ENCODE data around the gene JAKMIP1. TPM values are rescaled to one million over a fixed set of nuclear protein-coding genes. Genes with fewer than 3 reads are reported as not detected.

Gene JAKMIP1
- total RNA-seq, 1 donor from 2014 or later: not detected

GRCh38 chr4:6054162-6054922 is 146.0 kb downstream of the JAKMIP1 start:
- no peak for DNase-seq (ENCODE audit: low spot score in 2 of 2, unreplicated experiment in 2 of 2)
- Mint-ChIP-seq H3K9me3 (peaks cover 9% of the 10 kb centered on the region), H3K27me3 (ENCODE audit: low read depth) (peaks cover 23% of the 10 kb centered on the region), H3K4me1 (no peaks in the 10 kb centered on the region), H3K36me3 (no peaks in the 10 kb centered on the region), H3K27ac (no peak overlapping the region), H3K4me3 (no peak overlapping the region)
- no peak for TF ChIP-seq CTCF (IDR thresholded peaks at IDR 0.05; ENCODE audit: unreplicated experiment)

GRCh38 chr4:6052679-6053078 is 147.7 kb downstream of the JAKMIP1 start:
- Mint-ChIP-seq H3K36me3 (no peaks in the 10 kb centered on the region), H3K27me3 (ENCODE audit: low read depth) (peaks cover 36% of the 10 kb centered on the region), H3K27ac (no peak overlapping the region), H3K9me3 (no peaks in the 10 kb centered on the region), H3K4me3 (no peak overlapping the region), H3K4me1 (no peaks in the 10 kb centered on the region)
- TF ChIP-seq CTCF (IDR thresholded peaks at IDR 0.05; ENCODE audit: unreplicated experiment): no peak
- no peak for DNase-seq (ENCODE audit: low spot score in 2 of 2, unreplicated experiment in 2 of 2)

- Mint-ChIP-seq H3K27me3 (ENCODE audit: low read depth) (peaks cover 45% of the 10 kb centered on the region), H3K4me1 (no peaks in the 10 kb centered on the region), H3K9me3 (no peaks in the 10 kb centered on the region), H3K27ac (no peak overlapping the region), H3K4me3 (no peak overlapping the region), H3K36me3 (no peaks in the 10 kb centered on the region)
- no peak for DNase-seq (ENCODE audit: low spot score in 2 of 2, unreplicated experiment in 2 of 2)
- TF ChIP-seq CTCF (IDR thresholded peaks at IDR 0.05; ENCODE audit: unreplicated experiment): no peak
Observed at GRCh38 chr4:6050551-6050950, 149.8 kb downstream of the JAKMIP1 start.

GRCh38 chr4:6049985-6050384 is 150.4 kb downstream of the JAKMIP1 start:
- no peak overlapping the region for H3K4me3 Mint-ChIP-seq
- H3K36me3 Mint-ChIP-seq: no peaks in the 10 kb centered on the region
- peaks cover 49% of the 10 kb centered on the region for H3K27me3 Mint-ChIP-seq (ENCODE audit: low read depth)
- no peak overlapping the region for H3K27ac Mint-ChIP-seq
- no peak for DNase-seq (ENCODE audit: low spot score in 2 of 2, unreplicated experiment in 2 of 2)
- no peaks in the 10 kb centered on the region for H3K9me3 Mint-ChIP-seq
- H3K4me1 Mint-ChIP-seq: no peaks in the 10 kb centered on the region
- no peak for TF ChIP-seq CTCF (IDR thresholded peaks at IDR 0.05; ENCODE audit: unreplicated experiment)

GRCh38 chr4:6049278-6049677 is 151.1 kb downstream of the JAKMIP1 start:
- no peak overlapping the region for H3K4me3 Mint-ChIP-seq
- no peaks in the 10 kb centered on the region for H3K36me3 Mint-ChIP-seq
- no peak for TF ChIP-seq CTCF (IDR thresholded peaks at IDR 0.05; ENCODE audit: unreplicated experiment)
- no peaks in the 10 kb centered on the region for H3K4me1 Mint-ChIP-seq
- H3K27ac Mint-ChIP-seq: no peak overlapping the region
- no peak for DNase-seq (ENCODE audit: low spot score in 2 of 2, unreplicated experiment in 2 of 2)
- H3K27me3 Mint-ChIP-seq (ENCODE audit: low read depth): peaks cover 54% of the 10 kb centered on the region
- H3K9me3 Mint-ChIP-seq: no peaks in the 10 kb centered on the region
